Fibroblast of the conjunctiva (primary cell): ENCODE data around the gene IGFN1.
A peak's percentile ranks its signal among the peaks of the same experiment; 100 is the strongest.

Experiments used
- DNase-seq: peaks from one replicate; pipeline ENCODE4 v3.0.0-alpha.2; 2010; ENCODE audit warnings: low read depth

The IGFN1 gene

GRCh38 chr1:201185123-201185453 is 5.5 kb upstream of the IGFN1 start:
- DNase-seq: no peak

GRCh38 chr1:201185527-201186128 is 5.0 kb upstream of the IGFN1 start:
- no peak for DNase-seq

- no peak for DNase-seq
Measured at GRCh38 chr1:201186192-201186591, 4.4 kb upstream of the IGFN1 start.

GRCh38 chr1:201189085-201189484 is 1.5 kb upstream of the IGFN1 start:
- no peak for DNase-seq

GRCh38 chr1:201190005-201190404 is 619 bp upstream of the IGFN1 start:
- DNase-seq: no peak

GRCh38 chr1:201191653-201192260 is 1.1 kb downstream of the IGFN1 start:
- peak; percentile 27 for DNase-seq

- no peak for DNase-seq
Measured at GRCh38 chr1:201192261-201192788, 1.7 kb downstream of the IGFN1 start.

GRCh38 chr1:201194046-201194445 is 3.4 kb downstream of the IGFN1 start:
- DNase-seq: no peak

- DNase-seq: no peak
Measured at GRCh38 chr1:201198598-201198997, 8.0 kb downstream of the IGFN1 start.

- DNase-seq: no peak
Measured at GRCh38 chr1:201205036-201205435, 14.4 kb downstream of the IGFN1 start.

GRCh38 chr1:201206176-201206575 is 15.6 kb downstream of the IGFN1 start:
- no peak for DNase-seq

GRCh38 chr1:201207046-201207445 is 16.4 kb downstream of the IGFN1 start:
- DNase-seq: no peak

- no peak for DNase-seq
Measured at GRCh38 chr1:201208236-201208635, 17.6 kb downstream of the IGFN1 start.

GRCh38 chr1:201212056-201212455 is 21.4 kb downstream of the IGFN1 start:
- no peak for DNase-seq

- DNase-seq: no peak
Measured at GRCh38 chr1:201212461-201213055, 21.9 kb downstream of the IGFN1 start.

GRCh38 chr1:201213106-201213770 is 22.6 kb downstream of the IGFN1 start:
- DNase-seq: no peak

GRCh38 chr1:201213926-201214325 is 23.3 kb downstream of the IGFN1 start:
- DNase-seq: no peak

- no peak for DNase-seq
Measured at GRCh38 chr1:201214461-201214860, 23.8 kb downstream of the IGFN1 start.

GRCh38 chr1:201214886-201215285 is 24.3 kb downstream of the IGFN1 start:
- DNase-seq: no peak

- no peak for DNase-seq
Measured at GRCh38 chr1:201215531-201216357, 25.1 kb downstream of the IGFN1 start.

GRCh38 chr1:201216395-201217085 is 25.9 kb downstream of the IGFN1 start:
- DNase-seq: no peak

GRCh38 chr1:201217146-201217545 is 26.5 kb downstream of the IGFN1 start:
- DNase-seq: no peak
